ENCODE measurements around the gene SYT1. TPM values are rescaled to one million over a fixed set of nuclear protein-coding genes. Genes with fewer than 3 reads are reported as not detected.

Gene SYT1
- 7.5 and 12.0 TPM in 2 replicates for total RNA-seq

DNA sequence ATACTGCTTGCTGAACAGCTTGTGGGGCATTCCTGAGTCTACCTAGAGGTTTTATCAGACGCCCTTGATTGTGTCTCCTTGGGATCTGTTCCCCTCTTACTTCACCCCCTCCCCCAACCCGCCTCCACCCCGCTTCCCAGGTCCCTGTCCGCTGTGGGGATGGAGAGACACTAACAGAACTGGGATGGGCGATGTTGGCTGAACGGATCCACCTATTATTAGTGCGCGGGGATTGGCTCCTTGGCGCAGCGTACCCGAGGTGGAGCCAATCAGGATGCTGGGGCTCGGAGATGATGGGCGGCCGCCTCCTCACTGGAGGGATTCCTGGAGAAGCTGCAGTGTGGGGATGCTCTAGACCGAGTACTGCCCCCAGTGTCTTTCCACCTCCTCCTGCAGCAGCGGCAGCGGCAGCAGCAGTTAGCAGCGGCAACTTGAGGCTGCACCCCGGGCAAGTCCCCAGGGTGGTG lies at the start of gene SYT1:
Gene SYT1, plus strand, starts transcription at position 372 of the 467 bp plus-strand sequence.

Data from mesangial cell (primary cell).